CD14-positive monocyte (primary cell): ENCODE data around the gene ASF1A. TPM values are rescaled to one million over a fixed set of nuclear protein-coding genes. Genes with fewer than 3 reads are reported as not detected.

Source experiments
- DNase-seq, 3 donors: peaks; one replicate each; pipeline ENCODE4 v3.0.0-alpha.2; 2011 to 2022
- H2AFZ ChIP-seq: 2 replicates; pipeline ENCODE4 v1.6.0; 2012; ENCODE audit warnings: mild to moderate bottlenecking, low read depth, low read length, inconsistent platforms; ENCODE audit not compliant: insufficient read depth, poor library complexity, severe bottlenecking
- H3K27ac ChIP-seq, 2 donors: 1 replicate in 1 of 2; 2 replicates in 1 of 2; pipeline ENCODE4 v1.5.1; 2012 to 2013; ENCODE audit warnings: low read length in 2 of 2, control low read depth in 1 of 2, inconsistent platforms in 1 of 2, low read depth in 1 of 2, mild to moderate bottlenecking in 1 of 2
- H3K27me3 ChIP-seq, 2 donors: one replicate each; pipeline versions ENCODE4 v1.6.0 to v1.6.1; 2011 to 2013; ENCODE audit warnings: low read length in 2 of 2; ENCODE audit not compliant: control insufficient read depth in 2 of 2, insufficient read depth in 2 of 2
- H3K36me3 ChIP-seq, 2 donors: replicated peaks in 1 of 2; 1 replicate in 1 of 2; 2 replicates in 1 of 2; pipeline versions ENCODE4 v1.5.1 to v1.6.1; 2012 to 2013; ENCODE audit warnings: low read length in 2 of 2, control low read depth in 1 of 2, inconsistent platforms in 1 of 2, mild to moderate bottlenecking in 1 of 2; ENCODE audit not compliant: insufficient read depth in 2 of 2, control insufficient read depth in 1 of 2
- H3K4me1 ChIP-seq, 2 donors: 1 replicate in 1 of 2; 2 replicates in 1 of 2; pipeline versions ENCODE4 v1.5.1 to v1.6.1; 2012 to 2013; ENCODE audit warnings: low read length in 2 of 2, control low read depth in 1 of 2, inconsistent platforms in 1 of 2, mild to moderate bottlenecking in 1 of 2, moderate library complexity in 1 of 2; ENCODE audit not compliant: insufficient read depth in 2 of 2, control insufficient read depth in 1 of 2
- H3K4me2 ChIP-seq: replicated peaks from 2 replicates; pipeline ENCODE3; 2012; ENCODE audit warnings: low read length, moderate library complexity, mild to moderate bottlenecking; ENCODE audit not compliant: poor library complexity, severe bottlenecking; ENCODE audit errors: extremely low read depth
- H3K4me3 ChIP-seq, 3 experiments: fragments of 200-600 bp in 1 of 3; sonication (generic) in 1 of 3; replicated peaks in 1 of 3; 1 replicate in 2 of 3; 2 replicates in 1 of 3; pipeline ENCODE4 v1.5.1; 2011 to 2013; ENCODE audit warnings: low read length in 3 of 3, mild to moderate bottlenecking in 3 of 3, control low read depth in 2 of 3, low read depth in 2 of 3, inconsistent platforms in 1 of 3, moderate library complexity in 1 of 3
- H3K79me2 ChIP-seq: 2 replicates; pipeline ENCODE4 v1.6.0; 2012; ENCODE audit warnings: mild to moderate bottlenecking, control low read depth, inconsistent platforms, low read length, moderate library complexity; ENCODE audit not compliant: insufficient read depth
- H3K9ac ChIP-seq: 2 replicates; pipeline ENCODE4 v1.6.0; 2017; ENCODE audit warnings: low read length, mild to moderate bottlenecking; ENCODE audit not compliant: insufficient read depth, poor library complexity, severe bottlenecking
- H3K9me3 ChIP-seq, 2 donors: replicated peaks in 1 of 2; 1 replicate in 1 of 2; 2 replicates in 1 of 2; pipeline versions ENCODE4 v1.5.1 to v1.6.1; 2012 to 2013; ENCODE audit warnings: low read length in 2 of 2, control low read depth in 1 of 2; ENCODE audit not compliant: control insufficient read depth in 1 of 2, insufficient read depth in 1 of 2
- H4K20me1 ChIP-seq: 2 replicates; pipeline ENCODE4 v1.6.0; 2012; ENCODE audit warnings: mild to moderate bottlenecking, low read length, control low read depth, moderate library complexity; ENCODE audit not compliant: insufficient read depth
- H3K27ac Mint-ChIP-seq, 7 donors: one replicate each; pipeline ENCODE4 v1.8.0; 2020; ENCODE audit warnings: mild to moderate bottlenecking in 7 of 7, mixed read lengths in 7 of 7, moderate library complexity in 6 of 7, inconsistent platforms in 2 of 7
- H3K27me3 Mint-ChIP-seq, 3 donors: one replicate each; pipeline ENCODE4 v1.8.0; 2021 to 2022; ENCODE audit warnings: low read depth in 3 of 3, mild to moderate bottlenecking in 3 of 3, mixed read lengths in 3 of 3, moderate library complexity in 3 of 3, inconsistent platforms in 1 of 3
- H3K36me3 Mint-ChIP-seq, 2 donors: one replicate each; pipeline ENCODE4 v1.8.0; 2020; ENCODE audit warnings: mixed read lengths in 2 of 2, inconsistent platforms in 1 of 2, mild to moderate bottlenecking in 1 of 2
- H3K4me1 Mint-ChIP-seq: one replicate; pipeline ENCODE4 v1.8.0; 2020; ENCODE audit warnings: mild to moderate bottlenecking, mixed read lengths
- H3K4me3 Mint-ChIP-seq, 2 donors: one replicate each; pipeline ENCODE4 v1.8.0; 2020; ENCODE audit warnings: mild to moderate bottlenecking in 2 of 2, mixed read lengths in 2 of 2, moderate library complexity in 1 of 2
- H3K9me3 Mint-ChIP-seq, 7 donors: one replicate each; pipeline ENCODE4 v1.8.0; 2020 to 2022; ENCODE audit warnings: mixed read lengths in 7 of 7, mild to moderate bottlenecking in 6 of 7, moderate library complexity in 6 of 7, inconsistent platforms in 2 of 7
- CTCF ChIP-seq: fragments of 200-600 bp; IDR thresholded peaks from one replicate; pipeline ENCODE4 v1.8.0; 2022; ENCODE audit warnings: antibody characterized with exemption, mild to moderate bottlenecking
- WGBS: methylation state at CpG from one replicate; pipeline ENCODE4 v1.1.5; 2013; ENCODE audit warnings: missing lambda C conversion rate; ENCODE audit not compliant: insufficient coverage; 5-methylcytosine and 5-hydroxymethylcytosine counted together
- intact Hi-C, 2 donors: fragments of 100-400 bp; cut with micrococcal nuclease; formaldehyde crosslinking; loops; one replicate each; pipeline versions ENCODE4 v1.15.0 to v1.15.1; 2023
- polyA plus RNA-seq, 3 donors: library from polyadenylated mRNA; depleted of rRNA in 1 of 3; unstranded in 2 of 3; stranded (reverse) in 1 of 3; fragments of 300-500 nt in 2 of 3; fragments of >200 nt in 1 of 3; fragmentation: Illumina TruSeq in 2 of 3; gene quantifications; 1 replicate in 2 of 3; 2 replicates in 1 of 3; pipeline ENCODE4 v1.2.3, GENCODE V29; 2012 to 2021

ASF1A gene
- polyA plus RNA-seq, 3 donors: 3.1 to 14.4 (median 10.5) TPM

GRCh38 chr6:118895261-118895560 lies 1.3 kb downstream of the ASF1A start:
- no peak for TF ChIP-seq CTCF
- Histone ChIP-seq H3K4me2 (peak overlapping the region; percentile 98), H3K4me1 (peaks cover 30 to 44% of the 10 kb centered on the region in 2 donors), H3K9me3 (no peaks in the 10 kb centered on the region), H3K36me3 (peaks cover 3 to 18% of the 10 kb centered on the region in 2 donors), H3K79me2 (peaks cover 79% of the 10 kb centered on the region), H2AFZ (peak overlapping the region; percentile 92), H3K4me3 (peak overlapping the region; percentile 84 to 99 (median 96)), H4K20me1 (peaks cover 31% of the 10 kb centered on the region), H3K27me3 (no peaks in the 10 kb centered on the region), H3K9ac (peak overlapping the region; percentile 94), H3K27ac (peak overlapping the region; percentile 88 to 91)
- peaks cover 39% of the 10 kb centered on the region for H3K4me1 Mint-ChIP-seq
- no peaks in the 10 kb centered on the region for H3K9me3 Mint-ChIP-seq
- intact Hi-C loops: loop anchor here (2.0 to 10.0 kb wide), 3 partner anchors 40 to 220 kb away; partner anchors contain the start of gene MCM9 (in 1 of the 2)
- DNase-seq: no peak
- H3K4me3 Mint-ChIP-seq: peak overlapping the region; percentile 90 to 97
- 0% methylated on average over 3 of the region's 11 CpGs for WGBS
- peak overlapping the region; percentile 35 to 90 (median 68) for H3K27ac Mint-ChIP-seq
- H3K36me3 Mint-ChIP-seq: peaks cover 16% of the 10 kb centered on the region in 2 donors
- H3K27me3 Mint-ChIP-seq: peaks cover 0 to 3% (median 0%) of the 10 kb centered on the region in 3 donors

GRCh38 chr6:118895859-118896258 lies 1.9 kb downstream of the ASF1A start:
- Histone ChIP-seq H3K36me3 (peaks cover 3 to 23% of the 10 kb centered on the region in 2 donors), H3K4me2 (peak overlapping the region; percentile 98), H3K4me1 (peaks cover 28 to 41% of the 10 kb centered on the region in 2 donors), H2AFZ (no peak overlapping the region), H3K4me3 (peak overlapping the region in 1 of 3 experiments; percentile 99), H3K27ac (no peak overlapping the region), H3K79me2 (peaks cover 79% of the 10 kb centered on the region), H4K20me1 (peaks cover 35% of the 10 kb centered on the region), H3K27me3 (no peaks in the 10 kb centered on the region), H3K9ac (no peak overlapping the region), H3K9me3 (no peaks in the 10 kb centered on the region)
- H3K27me3 Mint-ChIP-seq: peaks cover 0 to 3% (median 0%) of the 10 kb centered on the region in 3 donors
- peaks cover 16% of the 10 kb centered on the region in 2 donors for H3K36me3 Mint-ChIP-seq
- no peak overlapping the region for H3K4me3 Mint-ChIP-seq
- intact Hi-C loops: loop anchor here (2.0 to 10.0 kb wide), 3 partner anchors 39 to 219 kb away; partner anchors contain the start of gene MCM9 (in 1 of the 2)
- no peak for TF ChIP-seq CTCF
- no peaks in the 10 kb centered on the region for H3K9me3 Mint-ChIP-seq
- H3K27ac Mint-ChIP-seq: peak overlapping the region in 4 of 7 donors; percentile 6 to 63 (median 33)
- DNase-seq: no peak
- peaks cover 41% of the 10 kb centered on the region for H3K4me1 Mint-ChIP-seq
- no CpG with 5 or more reads among the region's 2 CpGs for WGBS
